ENCODE measurements around the gene OVCH1. TPM values are rescaled to one million over a fixed set of nuclear protein-coding genes. Genes with fewer than 3 reads are reported as not detected.

Gene OVCH1
- polyA plus RNA-seq, 1 of the 3 experiments (the other 2 are of a cell fraction) = not detected

- Histone ChIP-seq H3K9me3 (no peaks in the 10 kb centered on the region), H3K9ac (no peak overlapping the region), H3K9me2 (no peaks in the 10 kb centered on the region), H3K4me3 (ENCODE audit: low read depth in 2 of 2, low read length in 1 of 2) (no peak overlapping the region), H3K4me2 (no peak overlapping the region), H2AFZ (ENCODE audit: low read depth) (no peak overlapping the region), H3F3A (replicated peaks; ENCODE audit: insufficient read depth) (no peaks in the 10 kb centered on the region), H3K27ac (ENCODE audit: low read depth in 2 of 2, low read length in 1 of 2) (no peak overlapping the region), H3K79me2 (ENCODE audit: insufficient read depth) (no peaks in the 10 kb centered on the region), H3K4me1 (ENCODE audit: control insufficient read depth in 1 of 2, insufficient read depth in 2 of 2, low read depth in 1 of 2, low read length in 1 of 2) (no peaks in the 10 kb centered on the region; a peak in 1 of 4 replicates), H3K27me3 (ENCODE audit: insufficient read depth) (no peaks in the 10 kb centered on the region), H4K20me1 (ENCODE audit: insufficient read depth) (no peaks in the 10 kb centered on the region), H3K36me3 (replicated peaks in 1 of 2; ENCODE audit: control insufficient read depth in 1 of 2, insufficient read depth in 2 of 2, low read length in 1 of 2) (no peaks in the 10 kb centered on the region)
- 70% methylated on average over 2 of the region's 2 CpGs for WGBS (ENCODE audit: low lambda C conversion rate)
- CTCF ChIA-PET = interaction anchor here (0.9 to 1.5 kb wide), 3 partner anchors 9 to 17 kb away, joined by 3 read pairs; no protein-coding TSS in a partner anchor
- DNase-seq = no peak
- TF ChIP-seq FOXJ3 (CRISPR knock-in tag; IDR thresholded peaks at IDR 0.05) = no peak
- TF ChIP-seq NFIC (IDR thresholded peaks at IDR 0.05; ENCODE audit: borderline replicate concordance) = no peak
- no peak for TF ChIP-seq GATA2 (CRISPR knock-in tag; IDR thresholded peaks at IDR 0.05)
- no peak for TF ChIP-seq TEAD4 (IDR thresholded peaks at IDR 0.05; ENCODE audit: borderline replicate concordance, insufficient read depth)
- no peak for TF ChIP-seq RCOR1 (IDR thresholded peaks at IDR 0.05; ENCODE audit: low read length)
- TF ChIP-seq TAF1 (IDR thresholded peaks at IDR 0.05; ENCODE audit: borderline replicate concordance, low read depth, low read length) = no peak
- POLR2A ChIA-PET = no interaction called here
Observed at GRCh38 chr12:29534935-29535334, 37.4 kb upstream of the OVCH1 start.

DNA sequence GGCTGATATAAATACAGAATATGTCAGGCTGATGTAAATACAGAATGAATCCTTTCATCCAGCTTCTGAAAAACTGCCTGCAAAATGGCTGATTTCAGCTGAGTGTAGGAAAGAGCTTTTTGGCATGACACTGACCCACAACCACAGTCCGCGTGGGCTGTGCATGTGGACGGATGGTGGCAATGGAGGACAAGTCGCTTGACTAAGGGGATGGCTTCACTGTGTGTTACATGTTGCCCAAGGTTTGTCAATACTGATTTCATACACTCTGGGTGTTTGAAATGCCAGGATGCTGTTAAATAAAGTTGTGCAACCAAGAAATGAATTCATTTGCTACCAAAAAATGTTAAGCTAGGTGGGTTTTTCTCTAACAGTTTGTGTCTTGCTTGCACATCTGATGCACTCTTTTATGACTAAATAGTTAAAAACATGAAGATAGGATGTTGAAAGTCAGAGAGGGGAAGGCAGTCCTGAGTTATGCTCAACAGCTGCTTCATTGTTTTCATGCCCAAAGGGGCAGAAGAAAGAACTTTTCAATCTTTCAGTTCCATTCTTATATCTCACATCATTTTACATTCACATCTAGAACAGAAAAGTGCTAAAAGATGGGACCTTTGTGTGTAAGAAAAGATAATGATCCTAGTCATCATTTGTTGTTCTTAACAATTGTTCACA is 36.5 kb upstream of the OVCH1 start:
- POLR2A ChIA-PET = no interaction called here
- Histone ChIP-seq H3K36me3 (replicated peaks in 1 of 2; ENCODE audit: control insufficient read depth in 1 of 2, insufficient read depth in 2 of 2, low read length in 1 of 2) (no peaks in the 10 kb centered on the region), H3K9ac (no peak overlapping the region), H3F3A (replicated peaks; ENCODE audit: insufficient read depth) (no peaks in the 10 kb centered on the region), H3K4me3 (ENCODE audit: low read depth in 2 of 2, low read length in 1 of 2) (no peak overlapping the region), H3K27ac (ENCODE audit: low read depth in 2 of 2, low read length in 1 of 2) (no peak overlapping the region), H3K4me2 (no peak overlapping the region), H3K4me1 (ENCODE audit: control insufficient read depth in 1 of 2, insufficient read depth in 2 of 2, low read depth in 1 of 2, low read length in 1 of 2) (no peaks in the 10 kb centered on the region; a peak in 1 of 4 replicates), H3K9me2 (no peaks in the 10 kb centered on the region), H3K9me3 (no peaks in the 10 kb centered on the region), H3K79me2 (ENCODE audit: insufficient read depth) (no peaks in the 10 kb centered on the region), H2AFZ (ENCODE audit: low read depth) (no peak overlapping the region), H4K20me1 (ENCODE audit: insufficient read depth) (no peaks in the 10 kb centered on the region), H3K27me3 (ENCODE audit: insufficient read depth) (no peaks in the 10 kb centered on the region)
- 32% methylated on average over 4 of the region's 4 CpGs for WGBS (ENCODE audit: low lambda C conversion rate)
- CTCF ChIA-PET = interaction anchor here (0.9 to 1.5 kb wide), 5 partner anchors 8 to 1310 kb away, joined by 3 to 5 read pairs (median 3); no protein-coding TSS in a partner anchor
- TF ChIP-seq RFX5 (IDR thresholded peaks at IDR 0.05; ENCODE audit: low read length) (no peak), SMC3 (IDR thresholded peaks at IDR 0.05; ENCODE audit: low read depth, low read length) (no peak), FOXM1 (IDR thresholded peaks at IDR 0.05; ENCODE audit: low read depth) (no peak), RAD21 (IDR thresholded peaks at IDR 0.05; ENCODE audit: low read length) (no peak), SIN3A (IDR thresholded peaks at IDR 0.05; ENCODE audit: borderline replicate concordance, low read depth, low read length) (no peak), NRF1 (IDR thresholded peaks at IDR 0.05; ENCODE audit: low read depth, low read length) (no peak)
- no peak for DNase-seq

DNA sequence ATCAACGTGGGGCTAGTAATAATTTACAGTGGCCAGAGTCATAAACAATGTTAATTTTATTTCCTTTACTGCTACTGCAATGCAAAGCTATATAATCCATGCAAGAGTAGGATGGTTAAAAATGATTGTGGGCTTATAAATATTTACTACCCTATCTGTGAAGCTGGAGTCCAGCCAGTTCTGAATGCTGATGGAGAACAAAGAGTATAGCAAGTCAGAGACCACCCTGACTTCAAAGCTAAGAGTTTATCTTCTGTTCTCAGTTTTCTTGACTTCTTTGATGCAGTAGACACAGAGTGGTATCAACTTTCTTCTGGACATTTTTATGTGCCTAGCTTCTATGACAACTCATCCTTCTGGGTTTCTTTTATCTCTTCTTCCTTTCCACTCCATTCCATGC is 34.0 kb upstream of the OVCH1 start:
- WGBS (ENCODE audit: low lambda C conversion rate) = 4% methylated on average over 1 of the region's 1 CpG
- no peak overlapping the region for H2AFZ ChIP-seq (ENCODE audit: low read depth)
- no peak for TF ChIP-seq NFIC (IDR thresholded peaks at IDR 0.05; ENCODE audit: borderline replicate concordance)
- TF ChIP-seq EZH2phosphoT487 (IDR thresholded peaks at IDR 0.05; ENCODE audit: borderline replicate concordance, low read depth) = no peak
- TF ChIP-seq FOXJ3 (CRISPR knock-in tag; IDR thresholded peaks at IDR 0.05) = no peak
- TF ChIP-seq YY1 (IDR thresholded peaks at IDR 0.05; ENCODE audit: low read depth) = no peak
- TF ChIP-seq SMC3 (IDR thresholded peaks at IDR 0.05; ENCODE audit: low read depth, low read length) = no peak
- no peak for TF ChIP-seq GABPA (IDR thresholded peaks at IDR 0.05; ENCODE audit: low read depth)
- TF ChIP-seq, protein P1, sequence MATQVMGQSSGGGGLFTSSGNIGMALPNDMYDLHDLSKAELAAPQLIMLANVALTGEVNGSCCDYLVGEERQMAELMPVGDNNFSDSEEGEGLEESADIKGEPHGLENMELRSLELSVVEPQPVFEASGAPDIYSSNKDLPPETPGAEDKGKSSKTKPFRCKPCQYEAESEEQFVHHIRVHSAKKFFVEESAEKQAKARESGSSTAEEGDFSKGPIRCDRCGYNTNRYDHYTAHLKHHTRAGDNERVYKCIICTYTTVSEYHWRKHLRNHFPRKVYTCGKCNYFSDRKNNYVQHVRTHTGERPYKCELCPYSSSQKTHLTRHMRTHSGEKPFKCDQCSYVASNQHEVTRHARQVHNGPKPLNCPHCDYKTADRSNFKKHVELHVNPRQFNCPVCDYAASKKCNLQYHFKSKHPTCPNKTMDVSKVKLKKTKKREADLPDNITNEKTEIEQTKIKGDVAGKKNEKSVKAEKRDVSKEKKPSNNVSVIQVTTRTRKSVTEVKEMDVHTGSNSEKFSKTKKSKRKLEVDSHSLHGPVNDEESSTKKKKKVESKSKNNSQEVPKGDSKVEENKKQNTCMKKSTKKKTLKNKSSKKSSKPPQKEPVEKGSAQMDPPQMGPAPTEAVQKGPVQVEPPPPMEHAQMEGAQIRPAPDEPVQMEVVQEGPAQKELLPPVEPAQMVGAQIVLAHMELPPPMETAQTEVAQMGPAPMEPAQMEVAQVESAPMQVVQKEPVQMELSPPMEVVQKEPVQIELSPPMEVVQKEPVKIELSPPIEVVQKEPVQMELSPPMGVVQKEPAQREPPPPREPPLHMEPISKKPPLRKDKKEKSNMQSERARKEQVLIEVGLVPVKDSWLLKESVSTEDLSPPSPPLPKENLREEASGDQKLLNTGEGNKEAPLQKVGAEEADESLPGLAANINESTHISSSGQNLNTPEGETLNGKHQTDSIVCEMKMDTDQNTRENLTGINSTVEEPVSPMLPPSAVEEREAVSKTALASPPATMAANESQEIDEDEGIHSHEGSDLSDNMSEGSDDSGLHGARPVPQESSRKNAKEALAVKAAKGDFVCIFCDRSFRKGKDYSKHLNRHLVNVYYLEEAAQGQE (IDR thresholded peaks at IDR 0.05; ENCODE audit: low read depth, low read length) = no peak
- no peak for TF ChIP-seq ELF1 (IDR thresholded peaks at IDR 0.05)
- TF ChIP-seq USF1 (IDR thresholded peaks at IDR 0.05; ENCODE audit: borderline replicate concordance, low read depth) = no peak
- no peak for TF ChIP-seq FOXM1 (IDR thresholded peaks at IDR 0.05; ENCODE audit: low read depth)
- TF ChIP-seq NRF1 (IDR thresholded peaks at IDR 0.05; ENCODE audit: low read depth, low read length) = no peak
- H3K4me1 ChIP-seq (ENCODE audit: control insufficient read depth in 1 of 2, insufficient read depth in 2 of 2, low read depth in 1 of 2, low read length in 1 of 2) = no peaks in the 10 kb centered on the region; a peak in 1 of 4 replicates
- no peak overlapping the region for H3K9ac ChIP-seq
- POLR2A ChIA-PET = no interaction called here
- DNase-seq = no peak
- no peaks in the 10 kb centered on the region for H3K79me2 ChIP-seq (ENCODE audit: insufficient read depth)
- no peaks in the 10 kb centered on the region for H3F3A ChIP-seq (replicated peaks; ENCODE audit: insufficient read depth)
- H3K27me3 ChIP-seq (ENCODE audit: insufficient read depth) = no peaks in the 10 kb centered on the region
- CTCF ChIA-PET = interaction anchor here (1.0 to 3.1 kb wide), 2 partner anchors 8 to 12 kb away, joined by 3 to 30 read pairs; no protein-coding TSS in a partner anchor
- no peak overlapping the region for H3K27ac ChIP-seq (ENCODE audit: low read depth in 2 of 2, low read length in 1 of 2)
- H3K9me2 ChIP-seq = no peaks in the 10 kb centered on the region
- no peaks in the 10 kb centered on the region for H3K9me3 ChIP-seq
- no peaks in the 10 kb centered on the region for H4K20me1 ChIP-seq (ENCODE audit: insufficient read depth)
- H3K36me3 ChIP-seq (replicated peaks in 1 of 2; ENCODE audit: control insufficient read depth in 1 of 2, insufficient read depth in 2 of 2, low read length in 1 of 2) = no peaks in the 10 kb centered on the region
- H3K4me2 ChIP-seq = no peak overlapping the region
- H3K4me3 ChIP-seq (ENCODE audit: low read depth in 2 of 2, low read length in 1 of 2) = no peak overlapping the region

Measured in SK-N-SH (cell line).